ENCODE measurements around the gene KIF15.
A peak's percentile ranks its signal among the peaks of the same experiment; 100 is the strongest.
"Not testable (repeated sequence)": the region's sequence is repeated elsewhere in the genome, so short reads cannot be mapped to it uniquely, and the experiment has no call there.

Gene KIF15

GRCh38 chr3:44825264-44825925 is 63.8 kb downstream of the KIF15 start:
- no peak for DNase-seq

GRCh38 chr3:44827196-44827595 is 65.6 kb downstream of the KIF15 start:
- DNase-seq, result no peak

- no peak for DNase-seq
Measured at GRCh38 chr3:44831232-44831631, 69.6 kb downstream of the KIF15 start.

GRCh38 chr3:44832032-44832431 is 70.4 kb downstream of the KIF15 start:
- no peak for DNase-seq

GRCh38 chr3:44832965-44833364 is 71.4 kb downstream of the KIF15 start:
- no peak for DNase-seq

- no peak for DNase-seq
Measured at GRCh38 chr3:44833394-44833793, 71.8 kb downstream of the KIF15 start.

GRCh38 chr3:44835684-44836083 is 74.1 kb downstream of the KIF15 start:
- DNase-seq, result no peak

GRCh38 chr3:44842376-44842775 is 80.8 kb downstream of the KIF15 start:
- DNase-seq, result no peak

- DNase-seq, result peak in 1 of 51 donors; percentile 56
Measured at GRCh38 chr3:44845528-44846520, 84.2 kb downstream of the KIF15 start.

- DNase-seq, result no peak
Measured at GRCh38 chr3:44848634-44849033, 87.0 kb downstream of the KIF15 start.

- not testable (repeated sequence) for DNase-seq
Measured at GRCh38 chr3:44856663-44857062, 95.1 kb downstream of the KIF15 start.

GRCh38 chr3:44860117-44860516 is 98.5 kb downstream of the KIF15 start:
- DNase-seq, result no peak

- peak; percentile 51 to 95 (median 88) for DNase-seq
Measured at GRCh38 chr3:44861412-44862225, 100.0 kb downstream of the KIF15 start, which contains the start of gene TMEM42. TMEM42 (plus strand) TSS chr3:44861912; CDS start chr3:44861925, 13 bp downstream.

GRCh38 chr3:44862226-44862637 is 100.6 kb downstream of the KIF15 start:
- peak in 7 of 51 donors; percentile 31 to 63 (median 44) for DNase-seq

- no peak for DNase-seq
Measured at GRCh38 chr3:44865272-44866035, 103.9 kb downstream of the KIF15 start.

GRCh38 chr3:44867421-44868111 is 106.0 kb downstream of the KIF15 start:
- no peak for DNase-seq

- no peak for DNase-seq
Measured at GRCh38 chr3:44870375-44871061, 108.9 kb downstream of the KIF15 start.

GRCh38 chr3:44874308-44874707 is 112.7 kb downstream of the KIF15 start, which contains the start of gene TGM4:
TGM4 (plus strand) TSS chr3:44874608; CDS start chr3:44874679, 71 bp downstream.
- DNase-seq, result no peak

GRCh38 chr3:44875596-44875995 is 114.0 kb downstream of the KIF15 start:
- DNase-seq, result no peak
